HepG2 (cell line): ENCODE data around the gene IKBIP. TPM values are rescaled to one million over a fixed set of nuclear protein-coding genes. Genes with fewer than 3 reads are reported as not detected.

Experiments used
- CCAR2 ChIP-seq: fragments of 200-400 bp; formaldehyde crosslinking; optimal IDR thresholded peaks from 2 replicates; pipeline ENCODE3; 2018; ENCODE audit warnings: low read depth, mild to moderate bottlenecking, low read length, moderate library complexity
- ELF4 ChIP-seq: sonication (generic); formaldehyde crosslinking; IDR thresholded peaks from 2 replicates; pipeline ENCODE4 v1.5.0; 2020; ENCODE audit warnings: missing genetic modification reagents, mild to moderate bottlenecking, moderate library complexity, borderline replicate concordance
- GLI4 ChIP-seq: sonication (generic); formaldehyde crosslinking; IDR thresholded peaks from 2 replicates; pipeline ENCODE4 v1.5.1; 2020; ENCODE audit warnings: missing genetic modification reagents, mild to moderate bottlenecking, moderate library complexity, borderline replicate concordance
- KDM6A ChIP-seq: IDR thresholded peaks from 2 replicates; pipeline ENCODE4 v1.6.1; 2016; ENCODE audit warnings: low read depth
- TRAFD1 ChIP-seq: sonication (generic); formaldehyde crosslinking; IDR thresholded peaks from 2 replicates; pipeline ENCODE4 v1.5.1; 2020; ENCODE audit warnings: missing genetic modification reagents, mild to moderate bottlenecking, borderline replicate concordance
- ZNF329 ChIP-seq: sonication (generic); formaldehyde crosslinking; IDR thresholded peaks from 2 replicates; pipeline ENCODE4 v1.9.0; 2021; ENCODE audit warnings: low read depth, mild to moderate bottlenecking, missing genetic modification reagents
- ZNF446 ChIP-seq: sonication (generic); formaldehyde crosslinking; IDR thresholded peaks from 2 replicates; pipeline ENCODE4 v1.5.0; 2020; ENCODE audit warnings: mild to moderate bottlenecking, missing genetic modification reagents
- ZNF589 ChIP-seq: sonication (generic); formaldehyde crosslinking; conservative IDR thresholded peaks from 2 replicates; pipeline ENCODE4 v1.8.0; 2022; ENCODE audit warnings: mild to moderate bottlenecking, moderate library complexity, missing genetic modification reagents
- ZNF609 ChIP-seq: sonication (generic); formaldehyde crosslinking; IDR thresholded peaks from 2 replicates; pipeline ENCODE4 v1.4.0; 2020; ENCODE audit warnings: mild to moderate bottlenecking, missing genetic modification reagents, borderline replicate concordance
- ZNF773 ChIP-seq: sonication (generic); formaldehyde crosslinking; IDR thresholded peaks from 2 replicates; pipeline ENCODE4 v1.4.0; 2020; ENCODE audit warnings: missing genetic modification reagents, borderline replicate concordance
- ZSCAN29 ChIP-seq: sonication (generic); formaldehyde crosslinking; conservative IDR thresholded peaks from 2 replicates; pipeline ENCODE4 v1.4.0; 2020; ENCODE audit warnings: mild to moderate bottlenecking, missing genetic modification reagents
- ZUFSP ChIP-seq: sonication (generic); formaldehyde crosslinking; IDR thresholded peaks from 2 replicates; pipeline ENCODE4 v1.9.0; 2021; ENCODE audit warnings: missing genetic modification reagents, mild to moderate bottlenecking, borderline replicate concordance
- polyA plus RNA-seq, 8 experiments: library from polyadenylated mRNA; depleted of rRNA in 3 of 8; stranded (reverse) in 7 of 8; unstranded in 1 of 8; fragments of >200 nt; fragmentation: Illumina TruSeq in 4 of 8; extraction: Trizol in 4 of 8; gene quantifications; 2 replicates each; pipeline versions ENCODE4 v1.2.1 to v1.2.3, GENCODE V29; 2011 to 2016; ENCODE audit warnings: low read depth in 4 of 8, missing spikeins in 1 of 8, mixed read lengths in 1 of 8; ENCODE audit not compliant: insufficient read depth in 1 of 8
- total RNA-seq, 5 experiments: library from RNA; depleted of rRNA; stranded (reverse); fragments of >200 nt; fragmentation: Illumina TruSeq; extraction: Trizol; gene quantifications; 2 replicates each; pipeline ENCODE4 v1.2.3, GENCODE V29; 2016; ENCODE audit warnings: low read depth in 1 of 5
- TF ChIP-seq, protein P1 (sequence below): sonication (generic); formaldehyde crosslinking; IDR thresholded peaks from 2 replicates; pipeline ENCODE4 v1.8.0; 2022; ENCODE audit warnings: mild to moderate bottlenecking, missing genetic modification reagents, moderate library complexity

IKBIP gene
- total and polyA plus RNA-seq, 2 of the 13 experiments (the other 11 are each of a cell fraction or from before 2014, with no cell fraction given), result 20.0 to 55.5 TPM

DNA sequence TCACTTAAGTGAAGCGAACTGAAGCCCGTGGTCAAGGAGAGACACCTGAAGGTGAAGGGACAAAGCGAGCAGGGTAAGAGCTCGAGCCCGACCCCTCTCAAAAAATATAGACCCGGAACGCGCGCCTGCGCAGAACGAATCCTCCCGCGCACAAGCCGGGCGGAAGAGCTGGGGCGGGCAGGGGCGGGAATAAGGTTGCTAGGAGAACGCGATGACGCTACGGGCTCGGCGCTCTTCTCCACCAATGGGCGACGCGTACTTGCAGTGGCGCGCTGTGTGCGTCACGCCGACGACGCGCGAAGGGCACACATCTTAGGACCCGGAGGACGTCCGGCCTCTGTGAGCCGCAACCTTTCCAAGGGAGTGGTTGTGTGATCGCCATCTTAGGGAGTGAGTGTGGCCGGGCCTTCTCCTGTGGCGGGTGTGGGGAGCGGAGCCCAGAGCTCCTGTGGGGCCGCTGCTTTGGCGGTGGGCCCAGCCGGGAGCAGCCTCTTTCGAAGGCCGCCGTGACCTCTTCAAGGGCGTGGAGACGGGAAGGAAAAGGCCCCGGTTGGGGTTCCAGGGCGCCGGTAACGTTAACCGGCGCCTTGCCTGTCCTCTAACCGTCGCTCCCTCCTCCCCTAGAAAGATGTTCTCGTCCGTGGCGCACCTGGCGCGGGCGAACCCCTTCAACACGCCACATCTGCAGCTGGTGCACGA is 51.1 kb downstream of the IKBIP start, which contains the start of gene SLC25A3 (continued):
- TF ChIP-seq, protein P1, sequence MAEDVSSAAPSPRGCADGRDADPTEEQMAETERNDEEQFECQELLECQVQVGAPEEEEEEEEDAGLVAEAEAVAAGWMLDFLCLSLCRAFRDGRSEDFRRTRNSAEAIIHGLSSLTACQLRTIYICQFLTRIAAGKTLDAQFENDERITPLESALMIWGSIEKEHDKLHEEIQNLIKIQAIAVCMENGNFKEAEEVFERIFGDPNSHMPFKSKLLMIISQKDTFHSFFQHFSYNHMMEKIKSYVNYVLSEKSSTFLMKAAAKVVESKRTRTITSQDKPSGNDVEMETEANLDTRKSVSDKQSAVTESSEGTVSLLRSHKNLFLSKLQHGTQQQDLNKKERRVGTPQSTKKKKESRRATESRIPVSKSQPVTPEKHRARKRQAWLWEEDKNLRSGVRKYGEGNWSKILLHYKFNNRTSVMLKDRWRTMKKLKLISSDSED (CRISPR knock-in tag), result peak; percentile 25; the same call in 1 of the 2 replicates
- TF ChIP-seq ZNF329 (peak; percentile 70; the same call in 1 of the 2 replicates), GLI4 (CRISPR knock-in tag) (no peak), ZSCAN29 (CRISPR knock-in tag) (no peak), TRAFD1 (CRISPR knock-in tag) (no peak), ZNF773 (CRISPR knock-in tag) (no peak), CCAR2 (no peak), ZUFSP (CRISPR knock-in tag) (no peak), ELF4 (CRISPR knock-in tag) (0 out of 2 replicates have a peak, but pooled peaks have one; percentile 59), ZNF589 (peak; percentile 58; the same call in 1 of the 2 replicates), ZNF609 (CRISPR knock-in tag) (0 out of 2 replicates have a peak, but pooled peaks have one; percentile 46), KDM6A (CRISPR knock-in tag) (no peak), ZNF446 (CRISPR knock-in tag) (peak; percentile 78; the same call in 1 of the 2 replicates)
